Hepatocyte (in vitro differentiated cells): Measurements from ENCODE around the gene TENM4.

Experiments
- CTCF ChIP-seq: fragments of 200-600 bp; sonication (generic); IDR thresholded peaks from 2 replicates; pipeline ENCODE4 v1.5.1; 2016; ENCODE audit warnings: antibody characterized with exemption, mild to moderate bottlenecking; ENCODE audit not compliant: poor library complexity
- EZH2 ChIP-seq: fragments of 200-600 bp; sonication (generic); IDR thresholded peaks from 2 replicates; pipeline ENCODE4 v1.6.1; 2016; ENCODE audit warnings: antibody characterized with exemption, mild to moderate bottlenecking, borderline replicate concordance
- EZH2phosphoT487 ChIP-seq: fragments of 200-600 bp; sonication (generic); IDR thresholded peaks from one replicate; pipeline ENCODE4 v1.6.1; 2018; ENCODE audit warnings: antibody characterized with exemption, mild to moderate bottlenecking, low read depth, moderate library complexity; ENCODE audit not compliant: unreplicated experiment, severe bottlenecking

- no peak for TF ChIP-seq EZH2
- no peak for TF ChIP-seq CTCF
- no peak for TF ChIP-seq EZH2phosphoT487
Measured at GRCh38 chr11:78657968-78658839, 782.6 kb downstream of the TENM4 start.
